ENCODE results near the gene UBE3B.
A peak's percentile ranks its signal among the peaks of the same experiment; 100 is the strongest.
"Not testable (repeated sequence)": the region's sequence is repeated elsewhere in the genome, so short reads cannot be mapped to it uniquely, and the experiment has no call there.

UBE3B gene

GRCh38 chr12:109467978-109468676 lies 9.3 kb upstream of the UBE3B start:
- Histone ChIP-seq H3K36me3 (ENCODE audit: control insufficient read depth in 5 of 5, insufficient read depth in 5 of 5, low read length in 5 of 5) (peaks cover 0 to 46% (median 37%) of the 10 kb centered on the region in 5 donors), H3K27ac (ENCODE audit: low read depth, low read length) (peak overlapping the region; percentile 25), H3K27me3 (ENCODE audit: control insufficient read depth in 5 of 5, insufficient read depth in 4 of 5, low read length in 5 of 5) (no peaks in the 10 kb centered on the region), H3K4me3 (ENCODE audit: low read depth in 1 of 5, low read length in 5 of 5) (peak overlapping the region in 1 of 5 donors; percentile 19), H3K9ac (ENCODE audit: low read length in 5 of 5) (peak overlapping the region in 3 of 5 donors; percentile 29 to 45 (median 32)), H3K9me3 (ENCODE audit: control insufficient read depth in 5 of 5, low read length in 5 of 5) (no peaks in the 10 kb centered on the region), H3K4me1 (ENCODE audit: control insufficient read depth in 5 of 5, insufficient read depth in 5 of 5, low read length in 5 of 5) (peaks cover 37 to 81% (median 79%) of the 10 kb centered on the region in 5 donors)

GRCh38 chr12:109469517-109469916 lies 7.9 kb upstream of the UBE3B start:
- Histone ChIP-seq H3K4me1 (ENCODE audit: control insufficient read depth in 5 of 5, insufficient read depth in 5 of 5, low read length in 5 of 5) (peaks cover 28 to 72% (median 71%) of the 10 kb centered on the region in 5 donors), H3K27ac (ENCODE audit: low read depth, low read length) (peak overlapping the region; percentile 1)

GRCh38 chr12:109473006-109473405 lies 4.4 kb upstream of the UBE3B start:
- Histone ChIP-seq H3K9me3 (ENCODE audit: control insufficient read depth in 5 of 5, low read length in 5 of 5) (no peaks in the 10 kb centered on the region), H3K9ac (ENCODE audit: low read length in 5 of 5) (no peak overlapping the region), H3K36me3 (ENCODE audit: control insufficient read depth in 5 of 5, insufficient read depth in 5 of 5, low read length in 5 of 5) (peaks cover 0 to 28% (median 25%) of the 10 kb centered on the region in 5 donors), H3K4me1 (ENCODE audit: control insufficient read depth in 5 of 5, insufficient read depth in 5 of 5, low read length in 5 of 5) (peaks cover 9 to 63% (median 61%) of the 10 kb centered on the region in 5 donors), H3K27me3 (ENCODE audit: control insufficient read depth in 5 of 5, insufficient read depth in 4 of 5, low read length in 5 of 5) (no peaks in the 10 kb centered on the region), H3K4me3 (ENCODE audit: low read depth in 1 of 5, low read length in 5 of 5) (no peak overlapping the region), H3K27ac (ENCODE audit: low read depth, low read length) (peak overlapping the region; percentile 16)

More at GRCh38 chr12:109469517-109469916, 7.9 kb upstream of the UBE3B start:
- Histone ChIP-seq H3K36me3 (ENCODE audit: control insufficient read depth in 5 of 5, insufficient read depth in 5 of 5, low read length in 5 of 5) (peaks cover 0 to 46% (median 39%) of the 10 kb centered on the region in 5 donors), H3K27me3 (ENCODE audit: control insufficient read depth in 5 of 5, insufficient read depth in 4 of 5, low read length in 5 of 5) (no peaks in the 10 kb centered on the region), H3K4me3 (ENCODE audit: low read depth in 1 of 5, low read length in 5 of 5) (no peak overlapping the region), H3K9me3 (ENCODE audit: control insufficient read depth in 5 of 5, low read length in 5 of 5) (no peaks in the 10 kb centered on the region), H3K9ac (ENCODE audit: low read length in 5 of 5) (no peak overlapping the region)

- H3K9me3 ChIP-seq (ENCODE audit: control insufficient read depth in 5 of 5, low read length in 5 of 5); H3K4me3 ChIP-seq (ENCODE audit: low read depth in 1 of 5, low read length in 5 of 5); H3K27me3 ChIP-seq (ENCODE audit: control insufficient read depth in 5 of 5, insufficient read depth in 4 of 5, low read length in 5 of 5): not testable (repeated sequence)
- peak overlapping the region in 1 of 5 donors; percentile 42 for H3K9ac ChIP-seq (ENCODE audit: low read length in 5 of 5)
- H3K27ac ChIP-seq (ENCODE audit: low read depth, low read length), result peak overlapping the region; percentile 16
- H3K36me3 ChIP-seq (ENCODE audit: control insufficient read depth in 5 of 5, insufficient read depth in 5 of 5, low read length in 5 of 5), result peaks cover 0 to 23% (median 21%) of the 10 kb centered on the region in 5 donors
- H3K4me1 ChIP-seq (ENCODE audit: control insufficient read depth in 5 of 5, insufficient read depth in 5 of 5, low read length in 5 of 5), result peaks cover 9 to 66% (median 63%) of the 10 kb centered on the region in 5 donors
Observed at GRCh38 chr12:109473526-109474270, 3.7 kb upstream of the UBE3B start.

GRCh38 chr12:109475121-109475520 lies 2.3 kb upstream of the UBE3B start:
- no peaks in the 10 kb centered on the region for H3K9me3 ChIP-seq (ENCODE audit: control insufficient read depth in 5 of 5, low read length in 5 of 5)
- H3K27me3 ChIP-seq (ENCODE audit: control insufficient read depth in 5 of 5, insufficient read depth in 4 of 5, low read length in 5 of 5), result no peaks in the 10 kb centered on the region
- peaks cover 7 to 66% (median 62%) of the 10 kb centered on the region in 5 donors for H3K4me1 ChIP-seq (ENCODE audit: control insufficient read depth in 5 of 5, insufficient read depth in 5 of 5, low read length in 5 of 5)
- peaks cover 0 to 11% (median 10%) of the 10 kb centered on the region in 5 donors for H3K36me3 ChIP-seq (ENCODE audit: control insufficient read depth in 5 of 5, insufficient read depth in 5 of 5, low read length in 5 of 5)
- H3K9ac ChIP-seq (ENCODE audit: low read length in 5 of 5), result peak overlapping the region in 2 of 5 donors; percentile 19 to 32
- H3K27ac ChIP-seq (ENCODE audit: low read depth, low read length), result peak overlapping the region; percentile 96
- peak overlapping the region; percentile 78 to 100 (median 90) for H3K4me3 ChIP-seq (ENCODE audit: low read depth in 1 of 5, low read length in 5 of 5)

GRCh38 chr12:109475993-109476806 lies 1.2 kb upstream of the UBE3B start:
- Histone ChIP-seq H3K9me3 (ENCODE audit: control insufficient read depth in 5 of 5, low read length in 5 of 5) (no peaks in the 10 kb centered on the region), H3K36me3 (ENCODE audit: control insufficient read depth in 5 of 5, insufficient read depth in 5 of 5, low read length in 5 of 5) (peaks cover 0 to 5% (median 2%) of the 10 kb centered on the region in 5 donors), H3K27me3 (ENCODE audit: control insufficient read depth in 5 of 5, insufficient read depth in 4 of 5, low read length in 5 of 5) (no peaks in the 10 kb centered on the region), H3K27ac (ENCODE audit: low read depth, low read length) (peak overlapping the region; percentile 96), H3K4me1 (ENCODE audit: control insufficient read depth in 5 of 5, insufficient read depth in 5 of 5, low read length in 5 of 5) (peaks cover 7 to 59% (median 53%) of the 10 kb centered on the region in 5 donors), H3K9ac (ENCODE audit: low read length in 5 of 5) (peak overlapping the region; percentile 97 to 99 (median 98)), H3K4me3 (ENCODE audit: low read depth in 1 of 5, low read length in 5 of 5) (peak overlapping the region; percentile 78 to 100 (median 90))

GRCh38 chr12:109476807-109477184 lies 638 bp upstream of the UBE3B start:
- Histone ChIP-seq H3K27ac (ENCODE audit: low read depth, low read length) (peak overlapping the region; percentile 96), H3K9me3 (ENCODE audit: control insufficient read depth in 5 of 5, low read length in 5 of 5) (no peaks in the 10 kb centered on the region), H3K9ac (ENCODE audit: low read length in 5 of 5) (peak overlapping the region; percentile 97 to 99 (median 98)), H3K36me3 (ENCODE audit: control insufficient read depth in 5 of 5, insufficient read depth in 5 of 5, low read length in 5 of 5) (peaks cover 0 to 3% (median 2%) of the 10 kb centered on the region in 5 donors), H3K27me3 (ENCODE audit: control insufficient read depth in 5 of 5, insufficient read depth in 4 of 5, low read length in 5 of 5) (no peaks in the 10 kb centered on the region), H3K4me1 (ENCODE audit: control insufficient read depth in 5 of 5, insufficient read depth in 5 of 5, low read length in 5 of 5) (peaks cover 7 to 57% (median 50%) of the 10 kb centered on the region in 5 donors), H3K4me3 (ENCODE audit: low read depth in 1 of 5, low read length in 5 of 5) (peak overlapping the region; percentile 78 to 100 (median 90))

GRCh38 chr12:109477963-109478315 lies 505 bp downstream of the UBE3B start:
- peak overlapping the region; percentile 97 to 99 (median 98) for H3K9ac ChIP-seq (ENCODE audit: low read length in 5 of 5)
- peaks cover 2 to 4% (median 3%) of the 10 kb centered on the region in 5 donors for H3K36me3 ChIP-seq (ENCODE audit: control insufficient read depth in 5 of 5, insufficient read depth in 5 of 5, low read length in 5 of 5)
- H3K27ac ChIP-seq (ENCODE audit: low read depth, low read length), result peak overlapping the region; percentile 96
- H3K27me3 ChIP-seq (ENCODE audit: control insufficient read depth in 5 of 5, insufficient read depth in 4 of 5, low read length in 5 of 5), result no peaks in the 10 kb centered on the region
- peak overlapping the region; percentile 78 to 100 (median 90) for H3K4me3 ChIP-seq (ENCODE audit: low read depth in 1 of 5, low read length in 5 of 5)
- H3K9me3 ChIP-seq (ENCODE audit: control insufficient read depth in 5 of 5, low read length in 5 of 5), result no peaks in the 10 kb centered on the region
- H3K4me1 ChIP-seq (ENCODE audit: control insufficient read depth in 5 of 5, insufficient read depth in 5 of 5, low read length in 5 of 5), result peaks cover 7 to 54% (median 48%) of the 10 kb centered on the region in 5 donors

GRCh38 chr12:109479761-109480160 lies 2.3 kb downstream of the UBE3B start:
- no peaks in the 10 kb centered on the region for H3K9me3 ChIP-seq (ENCODE audit: control insufficient read depth in 5 of 5, low read length in 5 of 5)
- no peaks in the 10 kb centered on the region for H3K27me3 ChIP-seq (ENCODE audit: control insufficient read depth in 5 of 5, insufficient read depth in 4 of 5, low read length in 5 of 5)
- peaks cover 4 to 43% (median 39%) of the 10 kb centered on the region in 5 donors for H3K4me1 ChIP-seq (ENCODE audit: control insufficient read depth in 5 of 5, insufficient read depth in 5 of 5, low read length in 5 of 5)
- H3K4me3 ChIP-seq (ENCODE audit: low read depth in 1 of 5, low read length in 5 of 5), result no peak overlapping the region
- H3K9ac ChIP-seq (ENCODE audit: low read length in 5 of 5), result no peak overlapping the region
- H3K27ac ChIP-seq (ENCODE audit: low read depth, low read length), result no peak overlapping the region
- peaks cover 11 to 21% (median 16%) of the 10 kb centered on the region in 5 donors for H3K36me3 ChIP-seq (ENCODE audit: control insufficient read depth in 5 of 5, insufficient read depth in 5 of 5, low read length in 5 of 5)

Measured in subcutaneous abdominal adipose tissue (tissue), 5 donors.